Measurements from ENCODE around the gene DGKB. TPM values are rescaled to one million over a fixed set of nuclear protein-coding genes. Genes with fewer than 3 reads are reported as not detected.

The DGKB gene
- total RNA-seq, 1 experiment from 2014 or later = 0.08 TPM

DNA sequence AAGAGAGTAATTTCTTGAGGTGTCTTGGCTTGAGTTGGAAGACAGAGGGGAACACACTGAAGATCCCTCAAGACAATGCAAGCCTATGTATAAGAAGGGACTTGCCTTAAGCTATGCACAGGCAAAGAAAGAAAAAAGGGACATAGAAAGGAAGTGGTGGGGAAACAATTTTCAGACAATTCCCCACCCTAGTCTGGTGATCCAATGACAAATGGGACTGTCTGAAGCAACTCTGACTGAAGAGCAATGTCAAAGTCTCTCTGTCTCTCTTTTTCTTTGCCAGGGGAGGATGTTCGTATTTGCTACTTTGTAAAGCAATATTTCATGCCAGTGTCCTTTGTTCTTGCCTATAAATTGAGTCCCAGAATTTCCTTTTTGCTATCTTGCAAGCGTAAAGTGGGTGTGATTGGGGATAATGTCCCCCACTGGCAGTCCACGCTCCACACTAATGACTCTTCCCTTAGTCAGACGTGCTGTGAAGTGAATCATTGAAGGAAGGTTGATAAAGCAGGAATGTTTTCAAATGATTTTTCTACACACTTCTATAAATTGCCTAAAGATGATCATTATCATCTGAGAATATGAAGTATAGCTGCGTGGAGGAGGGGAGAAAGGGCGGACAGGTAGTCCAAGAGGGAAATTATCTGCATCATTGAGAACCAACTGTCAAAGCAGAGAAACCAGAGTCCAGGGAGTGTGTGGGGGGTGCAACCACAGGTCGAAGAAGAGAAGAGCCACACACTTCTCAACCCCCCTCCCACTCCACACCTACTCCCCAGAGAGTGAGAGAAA lies 669.3 kb downstream of the DGKB start:
- no peaks in the 10 kb centered on the region for H3K27me3 ChIP-seq
- H3K4me1 ChIP-seq = no peaks in the 10 kb centered on the region
- no peak overlapping the region for H3K27ac ChIP-seq
- H3K4me3 ChIP-seq = no peak overlapping the region
- H3K9me3 ChIP-seq (replicated peaks) = no peaks in the 10 kb centered on the region
- H3K36me3 ChIP-seq = no peaks in the 10 kb centered on the region
- no peak for DNase-seq

DNA sequence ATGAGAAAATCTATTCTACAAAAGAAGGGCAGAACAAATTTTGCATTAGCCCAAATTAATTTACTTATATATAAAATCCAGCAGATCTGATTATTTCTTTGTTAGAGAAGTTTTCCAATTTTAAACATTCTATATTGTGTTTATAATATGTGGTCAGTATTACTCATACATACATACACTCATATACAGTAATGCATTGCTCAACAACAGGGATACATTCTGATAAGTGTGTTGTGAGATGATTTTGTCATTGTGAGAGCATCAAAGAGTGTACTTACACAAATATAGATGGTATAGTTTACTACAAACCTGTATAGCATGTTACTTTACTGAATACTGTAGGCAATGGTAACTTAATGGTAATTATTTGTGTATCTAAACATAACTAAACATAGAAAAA lies 673.5 kb downstream of the DGKB start:
- H3K9me3 ChIP-seq (replicated peaks) = no peaks in the 10 kb centered on the region
- no peak for DNase-seq

DNA sequence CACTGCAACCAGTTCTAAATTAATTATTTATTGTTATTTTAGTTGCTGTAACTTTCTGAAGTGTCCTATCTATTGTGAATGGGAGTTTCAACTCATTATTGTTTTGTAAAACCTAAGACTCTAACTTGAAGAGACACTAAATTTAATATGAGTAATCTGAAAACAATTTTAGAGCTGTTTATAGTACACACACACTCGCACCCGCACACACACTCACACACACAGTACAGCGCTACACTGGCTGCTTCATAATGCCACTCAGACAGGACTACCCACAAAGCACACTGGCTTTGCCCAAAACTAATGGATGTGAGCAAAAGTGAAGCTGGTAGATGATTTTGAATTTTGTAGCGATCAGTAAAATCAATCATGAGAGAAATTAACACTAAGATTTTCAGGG lies 674.2 kb downstream of the DGKB start:
- H3K27ac ChIP-seq = no peak overlapping the region
- no peaks in the 10 kb centered on the region for H3K36me3 ChIP-seq
- H3K4me1 ChIP-seq = no peaks in the 10 kb centered on the region
- no peak for DNase-seq
- H3K4me3 ChIP-seq = no peak overlapping the region
- H3K9me3 ChIP-seq (replicated peaks) = no peaks in the 10 kb centered on the region
- no peaks in the 10 kb centered on the region for H3K27me3 ChIP-seq

More for the DNA sequence above, 673.5 kb downstream of the DGKB start:
- Histone ChIP-seq H3K4me1 (no peaks in the 10 kb centered on the region), H3K27ac (no peak overlapping the region), H3K27me3 (no peaks in the 10 kb centered on the region), H3K4me3 (no peak overlapping the region), H3K36me3 (no peaks in the 10 kb centered on the region)

DNA sequence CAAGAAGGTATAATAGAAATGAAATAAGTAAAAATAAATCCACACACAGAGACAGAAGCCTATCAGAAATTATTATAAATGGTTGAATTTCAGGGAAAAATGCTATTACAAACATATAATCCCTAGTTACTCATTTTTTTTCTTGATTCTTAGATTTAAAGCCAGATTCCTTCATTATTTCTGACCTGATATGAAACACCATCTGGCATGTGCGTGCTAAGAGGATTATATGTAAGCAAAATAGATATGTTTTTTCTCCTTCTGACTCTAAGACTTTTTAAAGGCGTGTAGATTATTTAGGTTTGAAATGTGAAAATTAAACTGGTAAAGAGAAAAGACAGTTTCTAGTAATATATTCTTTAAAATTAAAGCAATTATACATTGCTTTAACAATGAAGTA lies 676.4 kb downstream of the DGKB start:
- no peak overlapping the region for H3K27ac ChIP-seq
- no peaks in the 10 kb centered on the region for H3K9me3 ChIP-seq (replicated peaks)
- H3K27me3 ChIP-seq = no peaks in the 10 kb centered on the region
- no peaks in the 10 kb centered on the region for H3K4me1 ChIP-seq
- no peak for DNase-seq
- no peak overlapping the region for H3K4me3 ChIP-seq
- H3K36me3 ChIP-seq = no peaks in the 10 kb centered on the region

DNA sequence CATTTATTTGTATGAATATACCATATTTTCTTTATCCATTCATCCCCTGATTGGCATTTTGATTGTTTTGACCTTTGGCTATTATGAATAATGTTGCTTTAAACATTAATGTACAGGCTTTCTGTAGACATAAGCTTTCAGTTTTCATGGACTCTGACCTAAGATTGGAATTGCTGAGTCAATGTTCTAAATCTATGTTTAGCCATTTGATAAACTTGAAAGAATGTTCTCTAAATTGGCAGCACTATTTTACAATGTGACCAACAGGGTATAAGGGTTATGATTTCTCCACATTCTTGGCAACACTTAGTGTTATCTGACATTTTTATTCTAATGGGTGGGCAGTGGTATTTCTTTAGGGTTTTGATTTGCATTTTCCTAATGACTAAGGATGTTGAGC lies 683.4 kb downstream of the DGKB start:
- H3K27ac ChIP-seq = no peak overlapping the region
- H3K4me3 ChIP-seq = no peak overlapping the region
- H3K4me1 ChIP-seq = peaks cover 8% of the 10 kb centered on the region; the same call in 1 of the 2 replicates
- no peak for DNase-seq
- no peaks in the 10 kb centered on the region for H3K36me3 ChIP-seq
- no peaks in the 10 kb centered on the region for H3K9me3 ChIP-seq (replicated peaks)
- H3K27me3 ChIP-seq = no peaks in the 10 kb centered on the region

DNA sequence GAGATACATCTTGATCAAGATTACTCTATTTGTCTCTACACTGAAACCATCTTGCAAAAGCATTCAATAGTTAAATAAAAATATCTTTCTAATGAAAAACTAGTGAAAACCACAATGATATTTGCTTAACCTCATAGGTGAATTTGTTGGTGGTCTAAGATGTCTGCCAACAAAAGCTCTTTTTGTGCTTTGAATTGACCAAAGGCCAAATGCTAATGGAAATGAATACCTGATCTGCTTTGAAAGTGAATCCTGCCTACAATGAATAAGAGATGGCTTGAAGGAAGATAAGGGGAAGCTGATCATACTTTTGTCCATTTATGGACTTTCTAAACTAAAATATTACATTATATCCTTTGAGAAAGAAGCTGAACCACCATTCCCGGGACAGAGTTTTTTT lies 684.2 kb downstream of the DGKB start:
- peak in 1 of 2 experiments; percentile 57 for DNase-seq
- Histone ChIP-seq H3K27me3 (no peaks in the 10 kb centered on the region), H3K36me3 (no peaks in the 10 kb centered on the region), H3K4me3 (no peak overlapping the region), H3K9me3 (replicated peaks) (no peaks in the 10 kb centered on the region), H3K4me1 (peaks cover 8% of the 10 kb centered on the region; the same call in 1 of the 2 replicates), H3K27ac (no peak overlapping the region)

DNA sequence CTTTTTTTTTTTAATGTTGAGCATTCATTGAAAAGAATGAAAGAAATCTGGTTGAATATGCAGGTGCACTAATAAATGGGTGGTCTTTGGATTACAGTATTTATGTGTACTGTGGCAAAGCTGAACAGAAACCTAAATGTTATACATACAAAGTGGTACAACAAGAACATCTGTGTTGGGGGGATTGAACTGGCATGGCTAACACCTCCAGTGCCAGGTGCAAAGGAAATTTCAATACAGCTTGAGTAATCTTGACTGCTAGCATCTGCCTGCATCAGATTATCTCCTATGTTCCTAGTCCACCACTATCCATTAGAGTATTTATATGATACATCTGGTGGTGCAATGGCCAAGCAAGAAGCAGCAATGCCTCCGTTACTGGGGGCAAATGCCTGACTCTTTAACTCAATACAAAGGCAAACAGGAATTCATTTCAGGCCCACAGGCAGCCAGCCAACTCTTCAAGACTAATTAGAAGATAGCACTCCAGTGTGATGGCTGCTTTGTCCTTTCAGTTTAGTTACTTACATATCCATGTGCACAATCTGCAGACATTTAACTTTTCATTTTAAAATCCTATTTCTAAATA lies 692.6 kb downstream of the DGKB start:
- H3K36me3 ChIP-seq = no peaks in the 10 kb centered on the region
- H3K27ac ChIP-seq = no peak overlapping the region
- H3K4me1 ChIP-seq = no peaks in the 10 kb centered on the region
- no peaks in the 10 kb centered on the region for H3K9me3 ChIP-seq (replicated peaks)
- H3K27me3 ChIP-seq = no peaks in the 10 kb centered on the region
- DNase-seq = no peak
- H3K4me3 ChIP-seq = no peak overlapping the region

DNA sequence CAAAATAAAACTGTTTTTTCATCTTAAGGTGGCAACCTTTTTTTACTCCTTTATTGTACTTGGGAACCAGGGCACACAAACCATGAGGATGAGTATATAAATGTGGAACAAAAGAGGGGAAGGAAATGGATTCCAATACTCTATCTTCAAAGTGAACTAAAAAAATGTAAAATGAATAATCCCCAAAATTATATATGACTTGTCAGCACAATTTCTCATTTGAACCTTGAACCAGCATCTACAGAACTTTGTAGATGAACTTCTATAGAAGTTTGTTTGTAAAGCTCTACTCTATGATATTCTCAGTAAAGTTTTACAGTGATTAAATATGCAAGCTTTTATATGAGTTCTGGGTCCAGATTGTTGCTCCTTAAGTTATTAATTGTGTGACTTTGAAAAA lies 694.8 kb downstream of the DGKB start:
- Histone ChIP-seq H3K27me3 (no peaks in the 10 kb centered on the region), H3K4me3 (no peak overlapping the region), H3K27ac (no peak overlapping the region), H3K4me1 (no peaks in the 10 kb centered on the region), H3K36me3 (no peaks in the 10 kb centered on the region), H3K9me3 (replicated peaks) (no peaks in the 10 kb centered on the region)
- no peak for DNase-seq

DNA sequence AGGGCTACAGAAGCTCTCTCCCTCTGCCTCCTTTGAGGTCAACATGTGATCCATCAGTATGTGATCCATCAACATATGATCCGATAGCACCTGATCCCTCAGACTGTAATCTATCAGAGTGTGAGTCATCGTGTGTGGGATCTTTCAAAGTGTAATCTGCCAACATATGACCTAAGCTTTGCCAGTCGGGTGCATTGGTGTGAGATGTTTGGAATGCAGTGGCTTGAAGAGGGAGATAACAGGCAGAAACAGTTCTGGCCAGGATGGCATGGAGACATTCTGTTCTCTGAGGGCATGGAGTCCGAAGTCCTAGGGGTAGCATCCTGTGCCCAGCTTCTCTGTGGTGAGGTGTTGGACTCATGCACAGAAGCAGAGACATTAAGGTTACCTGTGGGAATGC lies 695.4 kb downstream of the DGKB start:
- H3K27ac ChIP-seq = no peak overlapping the region
- H3K4me1 ChIP-seq = no peaks in the 10 kb centered on the region
- H3K36me3 ChIP-seq = no peaks in the 10 kb centered on the region
- DNase-seq = no peak
- no peaks in the 10 kb centered on the region for H3K9me3 ChIP-seq (replicated peaks)
- H3K4me3 ChIP-seq = no peak overlapping the region
- no peaks in the 10 kb centered on the region for H3K27me3 ChIP-seq

DNA sequence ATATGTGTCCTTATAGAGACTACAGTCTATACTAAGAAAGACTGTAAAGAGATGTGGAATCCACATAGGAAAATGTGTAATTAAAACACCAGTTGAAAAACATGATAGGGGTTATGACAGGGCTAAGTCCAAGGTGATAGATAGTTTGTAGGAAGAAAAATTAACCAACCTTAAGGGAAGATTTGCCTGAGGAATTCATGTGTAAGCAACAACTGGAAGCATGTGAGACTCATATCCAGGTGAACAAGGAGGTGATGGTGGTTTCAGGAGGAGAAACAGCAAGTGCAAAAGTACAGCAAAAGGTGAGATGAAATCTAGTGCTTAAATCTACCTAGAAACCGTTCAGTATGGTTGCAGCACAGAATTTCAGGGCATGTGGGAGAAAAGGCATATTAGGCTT lies 696.4 kb downstream of the DGKB start:
- Histone ChIP-seq H3K27me3 (no peaks in the 10 kb centered on the region), H3K4me1 (no peaks in the 10 kb centered on the region), H3K27ac (no peak overlapping the region), H3K4me3 (no peak overlapping the region), H3K36me3 (no peaks in the 10 kb centered on the region), H3K9me3 (replicated peaks) (no peaks in the 10 kb centered on the region)
- DNase-seq = no peak

DNA sequence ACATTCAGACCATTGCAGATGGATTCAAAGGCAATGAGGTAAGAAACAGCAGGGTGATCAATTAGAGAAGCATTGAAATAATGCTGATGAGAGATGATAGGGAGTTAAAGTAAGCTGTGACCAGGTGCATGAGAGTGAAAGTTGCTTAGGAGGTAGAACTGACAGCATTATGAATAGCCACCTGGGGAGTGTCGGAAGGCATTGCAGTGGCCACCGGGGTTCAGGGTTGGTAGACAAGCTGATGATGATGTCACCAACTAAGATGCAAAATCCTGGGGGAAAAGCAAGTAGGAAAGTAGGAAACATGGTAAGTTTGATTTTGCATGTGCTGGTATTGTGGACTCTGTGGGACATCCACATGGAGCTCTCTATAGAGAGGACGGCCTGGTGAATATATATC lies 701.2 kb downstream of the DGKB start:
- Histone ChIP-seq H3K4me3 (no peak overlapping the region), H3K4me1 (peaks cover 12% of the 10 kb centered on the region), H3K36me3 (no peaks in the 10 kb centered on the region), H3K9me3 (replicated peaks) (no peaks in the 10 kb centered on the region; the same call in none of the 2 replicates), H3K27me3 (no peaks in the 10 kb centered on the region), H3K27ac (no peak overlapping the region)
- no peak for DNase-seq

DNA sequence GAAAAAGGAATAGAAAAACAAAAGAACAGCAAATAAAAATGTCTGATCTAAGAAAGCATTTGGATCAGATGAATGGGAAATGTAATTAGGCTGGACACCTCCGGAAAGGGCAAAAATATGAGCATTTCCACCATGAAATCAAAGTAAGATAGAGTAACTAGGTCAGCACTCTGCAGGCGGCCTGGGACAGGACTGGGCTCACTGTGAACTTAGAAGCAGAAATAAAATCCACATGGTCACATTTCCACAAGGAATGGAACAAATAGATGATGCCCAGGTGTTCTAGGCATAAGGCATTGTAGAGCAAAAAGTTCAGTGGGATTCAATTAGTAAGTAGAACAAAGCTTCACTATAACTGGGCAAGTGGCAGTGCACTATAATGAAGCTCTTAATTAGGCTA lies 703.2 kb downstream of the DGKB start:
- DNase-seq = no peak
- Histone ChIP-seq H3K27ac (no peak overlapping the region), H3K9me3 (replicated peaks) (no peaks in the 10 kb centered on the region; the same call in none of the 2 replicates), H3K4me1 (peaks cover 20% of the 10 kb centered on the region), H3K27me3 (no peaks in the 10 kb centered on the region), H3K4me3 (no peak overlapping the region), H3K36me3 (no peaks in the 10 kb centered on the region)

DNA sequence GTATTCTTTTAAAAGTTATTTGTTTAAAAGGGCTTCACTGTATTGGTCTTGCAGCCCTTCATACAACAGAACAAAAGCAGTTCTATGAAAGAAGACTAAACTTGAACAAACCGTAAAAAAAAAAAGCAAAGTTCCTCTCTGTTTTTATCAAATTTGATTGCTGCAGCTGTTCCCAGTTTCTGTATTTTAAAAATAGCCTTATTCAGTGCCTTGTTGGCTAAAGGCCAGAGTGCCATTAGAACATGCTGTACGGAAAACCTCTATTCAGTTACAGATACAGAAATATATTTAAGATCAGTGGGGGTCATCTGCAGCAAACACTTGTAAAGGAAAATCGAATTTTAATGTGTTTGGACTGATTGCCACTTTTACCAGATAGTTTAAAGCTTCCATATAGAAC lies 705.3 kb downstream of the DGKB start:
- Histone ChIP-seq H3K4me1 (peaks cover 20% of the 10 kb centered on the region), H3K27ac (peak overlapping the region; percentile 69), H3K9me3 (replicated peaks) (no peaks in the 10 kb centered on the region; the same call in none of the 2 replicates), H3K27me3 (no peaks in the 10 kb centered on the region), H3K4me3 (peak overlapping the region; percentile 38), H3K36me3 (no peaks in the 10 kb centered on the region)
- DNase-seq = peak; percentile 66 to 90

DNA sequence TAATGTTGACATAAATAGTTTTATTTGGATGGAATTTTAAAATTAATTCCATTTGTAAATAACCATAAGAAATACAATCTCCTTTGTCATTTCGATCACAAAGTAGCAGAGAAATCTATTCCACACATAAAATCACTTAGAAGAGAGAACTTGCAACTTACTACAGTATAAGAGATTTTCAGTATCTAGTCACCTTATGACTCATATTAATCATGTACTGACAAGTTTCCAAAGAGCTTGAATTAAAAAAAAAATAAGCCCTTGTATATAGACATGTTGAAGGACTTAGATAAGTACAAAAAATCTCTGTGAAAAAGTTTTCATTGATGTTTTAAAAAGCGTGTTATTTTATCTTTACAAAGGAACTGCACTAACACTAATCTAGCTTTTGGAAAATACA lies 706.0 kb downstream of the DGKB start:
- H3K4me1 ChIP-seq = peaks cover 20% of the 10 kb centered on the region
- no peak for DNase-seq
- peak overlapping the region; percentile 69 for H3K27ac ChIP-seq
- no peaks in the 10 kb centered on the region for H3K36me3 ChIP-seq
- no peaks in the 10 kb centered on the region for H3K27me3 ChIP-seq
- H3K9me3 ChIP-seq (replicated peaks) = no peaks in the 10 kb centered on the region; the same call in none of the 2 replicates
- H3K4me3 ChIP-seq = peak overlapping the region; percentile 38

DNA sequence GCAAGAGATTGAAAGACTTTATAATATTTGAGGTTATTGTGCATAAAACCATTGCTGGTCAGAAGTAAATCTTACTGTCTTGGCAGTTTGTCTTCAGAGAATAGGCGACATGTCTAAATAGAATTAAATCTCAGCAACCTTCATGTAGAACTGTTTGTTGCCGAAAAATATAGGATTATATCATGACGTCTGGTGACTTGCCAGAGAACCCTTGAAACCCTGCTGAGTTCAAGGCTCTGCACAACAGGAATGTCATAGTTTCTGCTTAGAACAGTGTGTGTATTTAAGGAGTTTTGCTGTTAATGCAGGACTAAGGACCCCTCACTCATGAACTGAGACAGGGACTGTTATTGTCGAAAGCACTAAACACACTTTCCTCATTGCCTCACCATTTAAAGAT lies 706.7 kb downstream of the DGKB start:
- H3K9me3 ChIP-seq (replicated peaks) = no peaks in the 10 kb centered on the region; the same call in none of the 2 replicates
- H3K4me1 ChIP-seq = peaks cover 20% of the 10 kb centered on the region
- DNase-seq = peak in 1 of 2 experiments; percentile 15
- H3K27ac ChIP-seq = no peak overlapping the region
- no peaks in the 10 kb centered on the region for H3K36me3 ChIP-seq
- no peaks in the 10 kb centered on the region for H3K27me3 ChIP-seq
- H3K4me3 ChIP-seq = no peak overlapping the region
